ENCODE measurements around the gene LMNA. TPM values are rescaled to one million over a fixed set of nuclear protein-coding genes. Genes with fewer than 3 reads are reported as not detected.

Gene LMNA
- total RNA-seq, 1 experiment from 2014 or later: 580 TPM

- Histone ChIP-seq H3K27ac (peak overlapping the region; percentile 98), H3K4me3 (peak overlapping the region; percentile 56; the same call in 1 of the 2 replicates), H3K4me1 (replicated peaks; ENCODE audit: insufficient read depth) (peaks cover 97% of the 10 kb centered on the region), H3K27me3 (ENCODE audit: insufficient read depth, low read depth) (no peaks in the 10 kb centered on the region), H2AFZ (no peak overlapping the region), H3K79me2 (ENCODE audit: low read depth) (peaks cover 85% of the 10 kb centered on the region), H3K36me3 (ENCODE audit: low read depth) (peaks cover 16% of the 10 kb centered on the region; the same call in 1 of the 2 replicates), H4K20me1 (ENCODE audit: insufficient read depth) (peaks cover 34% of the 10 kb centered on the region), H3K9me3 (ENCODE audit: insufficient read depth, low read depth) (no peaks in the 10 kb centered on the region), H3F3A (ENCODE audit: insufficient read depth, low read depth) (peaks cover 93% of the 10 kb centered on the region), H3K4me2 (peak overlapping the region; percentile 99), H3K9me2 (ENCODE audit: insufficient read depth) (no peaks in the 10 kb centered on the region)
- no peak for TF ChIP-seq EZH2 (IDR thresholded peaks at IDR 0.05; ENCODE audit: low read depth)
- no peak for TF ChIP-seq CTCF (conservative IDR thresholded peaks at IDR 0.05)
- ChIA-PET POLR2A (ENCODE audit: unreplicated experiment) (no interaction called here), CTCF (interaction anchor here (1.5 kb wide), 1 partner anchor 15 kb away, joined by 10 read pairs; no protein-coding TSS in a partner anchor)
- intact Hi-C loops (cut with micrococcal nuclease; ENCODE audit: unreplicated experiment): loop anchor here (10.0 kb wide), 1 partner anchor 383 kb away; the partner anchor contains the start of gene MEF2D
- DNase-seq: no peak
- BruUV-seq (replicated peaks): no TSS peak
Observed at GRCh38 chr1:156121457-156121856, 6.9 kb downstream of the LMNA start.

GRCh38 chr1:156122086-156122485, 7.6 kb downstream of the LMNA start:
- Histone ChIP-seq H3K9me3 (ENCODE audit: insufficient read depth, low read depth) (no peaks in the 10 kb centered on the region), H4K20me1 (ENCODE audit: insufficient read depth) (peaks cover 28% of the 10 kb centered on the region), H3K4me1 (replicated peaks; ENCODE audit: insufficient read depth) (peaks cover 98% of the 10 kb centered on the region), H3K9me2 (ENCODE audit: insufficient read depth) (no peaks in the 10 kb centered on the region), H3K36me3 (ENCODE audit: low read depth) (peaks cover 16% of the 10 kb centered on the region; the same call in 1 of the 2 replicates), H3K4me3 (peak overlapping the region; percentile 56), H3K4me2 (peak overlapping the region; percentile 99), H3F3A (ENCODE audit: insufficient read depth, low read depth) (peaks cover 93% of the 10 kb centered on the region), H2AFZ (no peak overlapping the region), H3K27me3 (ENCODE audit: insufficient read depth, low read depth) (no peaks in the 10 kb centered on the region), H3K79me2 (ENCODE audit: low read depth) (peaks cover 82% of the 10 kb centered on the region), H3K27ac (peak overlapping the region; percentile 98)
- no peak for TF ChIP-seq EZH2 (IDR thresholded peaks at IDR 0.05; ENCODE audit: low read depth)
- intact Hi-C loops (cut with micrococcal nuclease; ENCODE audit: unreplicated experiment): loop anchor here (10.0 kb wide), 1 partner anchor 383 kb away; the partner anchor contains the start of gene MEF2D
- POLR2A ChIA-PET (ENCODE audit: unreplicated experiment): no interaction called here
- DNase-seq: no peak
- CTCF ChIA-PET: interaction anchor here (0.6 to 1.5 kb wide), 5 partner anchors 16 to 103 kb away, joined by 3 to 10 read pairs (median 4); no protein-coding TSS in a partner anchor
- no TSS peak for BruUV-seq (replicated peaks)

GRCh38 chr1:156122519-156123355, 8.2 kb downstream of the LMNA start:
- peak overlapping the region; percentile 56 for H3K4me3 ChIP-seq
- peaks cover 80% of the 10 kb centered on the region for H3K79me2 ChIP-seq (ENCODE audit: low read depth)
- H3K4me2 ChIP-seq: peak overlapping the region; percentile 99
- peaks cover 93% of the 10 kb centered on the region for H3F3A ChIP-seq (ENCODE audit: insufficient read depth, low read depth)
- CTCF ChIA-PET: interaction anchor here (0.6 to 1.5 kb wide), 6 partner anchors 16 to 144 kb away, joined by 3 to 10 read pairs (median 4); partner anchors contain the start of gene ARHGEF2
- POLR2A ChIA-PET (ENCODE audit: unreplicated experiment): interaction anchor here (0.7 to 1.5 kb wide), 3 partner anchors 16 to 208 kb away, joined by 3 to 18 read pairs (median 5); no protein-coding TSS in a partner anchor
- peak overlapping the region; percentile 98 for H3K27ac ChIP-seq
- no peaks in the 10 kb centered on the region for H3K27me3 ChIP-seq (ENCODE audit: insufficient read depth, low read depth)
- peaks cover 98% of the 10 kb centered on the region for H3K4me1 ChIP-seq (replicated peaks; ENCODE audit: insufficient read depth)
- H3K9me3 ChIP-seq (ENCODE audit: insufficient read depth, low read depth): no peaks in the 10 kb centered on the region
- intact Hi-C loops (cut with micrococcal nuclease; ENCODE audit: unreplicated experiment): loop anchor here (1.0 to 10.0 kb wide), 3 partner anchors 8 to 382 kb away; partner anchors contain the start of genes LMNA and MEF2D
- TF ChIP-seq EZH2 (IDR thresholded peaks at IDR 0.05; ENCODE audit: low read depth) (no peak), CTCF (conservative IDR thresholded peaks at IDR 0.05) (peak; percentile 45; the same call in 1 of the 2 replicates)
- H2AFZ ChIP-seq: no peak overlapping the region
- BruUV-seq (replicated peaks): TSS peak; percentile 21
- H3K9me2 ChIP-seq (ENCODE audit: insufficient read depth): no peaks in the 10 kb centered on the region
- H4K20me1 ChIP-seq (ENCODE audit: insufficient read depth): peaks cover 22% of the 10 kb centered on the region
- DNase-seq: peak; percentile 84 to 85
- peaks cover 16% of the 10 kb centered on the region; the same call in 1 of the 2 replicates for H3K36me3 ChIP-seq (ENCODE audit: low read depth)

Data from PC-9 (cell line).